Erythroblast (primary cell): ENCODE measurements around the gene EPB41L2.
A peak's percentile ranks its signal among the peaks of the same experiment; 100 is the strongest.

Experiments
- DNase-seq, 2 experiments: peaks; one replicate each; lab custom pipeline; 2025; lab: John Stamatoyannopoulos, UW
- GATA1 ChIP-seq: IDR thresholded peaks from 2 replicates; pipeline ENCODE4 v1.6.1; 2011; ENCODE audit warnings: low read depth, mild to moderate bottlenecking, control low read depth, low read length, moderate library complexity
- POLR2A ChIP-seq: IDR thresholded peaks from 2 replicates; pipeline ENCODE4 v1.6.1; 2011; ENCODE audit warnings: mild to moderate bottlenecking, low read length

The EPB41L2 gene

GRCh38 chr6:130846501-130846900, 216.5 kb downstream of the EPB41L2 start:
- no peak for DNase-seq
- TF ChIP-seq GATA1 (no peak), POLR2A (no peak)

GRCh38 chr6:130843575-130844320, 219.3 kb downstream of the EPB41L2 start:
- DNase-seq: peak; percentile 52 to 68
- TF ChIP-seq POLR2A: no peak
- no peak for TF ChIP-seq GATA1

- no peak for DNase-seq
Measured at GRCh38 chr6:130841128-130841728, 221.8 kb downstream of the EPB41L2 start.

GRCh38 chr6:130840050-130840449, 223.0 kb downstream of the EPB41L2 start:
- no peak for TF ChIP-seq POLR2A
- TF ChIP-seq GATA1: no peak
- DNase-seq: no peak

More at GRCh38 chr6:130841128-130841728, 221.8 kb downstream of the EPB41L2 start:
- no peak for TF ChIP-seq POLR2A
- TF ChIP-seq GATA1: no peak

- no peak for TF ChIP-seq GATA1
- no peak for TF ChIP-seq POLR2A
- no peak for DNase-seq
Measured at GRCh38 chr6:130839379-130839778, 223.7 kb downstream of the EPB41L2 start.

- TF ChIP-seq POLR2A (no peak), GATA1 (no peak)
- no peak for DNase-seq
Measured at GRCh38 chr6:130838951-130839350, 224.1 kb downstream of the EPB41L2 start.

- TF ChIP-seq GATA1: no peak
- no peak for TF ChIP-seq POLR2A
- DNase-seq: no peak
Measured at GRCh38 chr6:130838250-130838860, 224.7 kb downstream of the EPB41L2 start.

- TF ChIP-seq GATA1 (no peak), POLR2A (no peak)
- DNase-seq: no peak
Measured at GRCh38 chr6:130837067-130837466, 226.0 kb downstream of the EPB41L2 start.

GRCh38 chr6:130836055-130836640, 226.9 kb downstream of the EPB41L2 start:
- TF ChIP-seq GATA1: no peak
- no peak for TF ChIP-seq POLR2A
- no peak for DNase-seq

- no peak for TF ChIP-seq POLR2A
- no peak for TF ChIP-seq GATA1
- no peak for DNase-seq
Measured at GRCh38 chr6:130834482-130835251, 228.4 kb downstream of the EPB41L2 start.

- DNase-seq: no peak
- no peak for TF ChIP-seq POLR2A
- TF ChIP-seq GATA1: no peak
Measured at GRCh38 chr6:130833569-130833968, 229.5 kb downstream of the EPB41L2 start.

- TF ChIP-seq POLR2A (no peak), GATA1 (no peak)
- DNase-seq: no peak
Measured at GRCh38 chr6:130831607-130832006, 231.4 kb downstream of the EPB41L2 start.

GRCh38 chr6:130829333-130829910, 233.6 kb downstream of the EPB41L2 start:
- no peak for DNase-seq
- TF ChIP-seq GATA1 (no peak), POLR2A (no peak)
